Muscle of leg (tissue), 11 donors: ENCODE measurements around the gene HNRNPM. TPM values are rescaled to one million over a fixed set of nuclear protein-coding genes. Genes with fewer than 3 reads are reported as not detected.

Experiments
- DNase-seq: peaks from one replicate; pipeline ENCODE4 v3.0.0; 2013
- H3K27ac ChIP-seq: one replicate; pipeline ENCODE4 v1.5.1; 2013; ENCODE audit warnings: mild to moderate bottlenecking, low read length, control low read depth
- H3K27me3 ChIP-seq: one replicate; pipeline ENCODE4 v1.6.1; 2013; ENCODE audit warnings: low read length; ENCODE audit not compliant: control insufficient read depth, insufficient read depth
- H3K36me3 ChIP-seq: one replicate; pipeline ENCODE4 v1.6.1; 2013; ENCODE audit warnings: low read length; ENCODE audit not compliant: control insufficient read depth, insufficient read depth
- H3K4me1 ChIP-seq: one replicate; pipeline ENCODE4 v1.6.1; 2013; ENCODE audit warnings: low read length; ENCODE audit not compliant: control insufficient read depth, insufficient read depth
- H3K4me3 ChIP-seq: one replicate; pipeline ENCODE4 v1.5.1; 2013; ENCODE audit warnings: low read length, control low read depth
- H3K9me3 ChIP-seq: replicated peaks from 2 replicates; pipeline ENCODE4 v1.6.1; 2013; ENCODE audit warnings: low read depth, low read length; ENCODE audit not compliant: control insufficient read depth
- WGBS: methylation state at CpG from one replicate; pipeline ENCODE4 v1.1.5; 2013; ENCODE audit warnings: missing lambda C conversion rate; ENCODE audit not compliant: insufficient coverage; 5-methylcytosine and 5-hydroxymethylcytosine counted together
- polyA plus RNA-seq, 8 donors: library from polyadenylated mRNA; unstranded; fragments of 120-200 nt; gene quantifications; one replicate each; pipeline versions ENCODE4 v1.2.1 to v1.2.3, GENCODE V29; 2013; ENCODE audit warnings: inconsistent platforms in 1 of 8, low replicate concordance in 1 of 8; ENCODE audit not compliant: insufficient read length in 8 of 8, insufficient read depth in 1 of 8
- total RNA-seq: library from RNA; stranded (reverse); fragments of 120-200 nt; gene quantifications from one replicate; pipeline ENCODE4 v1.2.4, GENCODE V29; 2013

HNRNPM gene
- total and polyA plus RNA-seq, 9 donors: 43.2 to 262 (median 217) TPM

GRCh38 chr19:8515317-8515716 is 70.5 kb downstream of the HNRNPM start:
- H3K4me1 ChIP-seq: peaks cover 15% of the 10 kb centered on the region
- H3K27ac ChIP-seq: no peak overlapping the region
- WGBS: 91% methylated on average over 10 of the region's 11 CpGs
- no peak overlapping the region for H3K4me3 ChIP-seq
- peaks cover 13% of the 10 kb centered on the region for H3K36me3 ChIP-seq
- DNase-seq: no peak
- H3K9me3 ChIP-seq: no peaks in the 10 kb centered on the region
- H3K27me3 ChIP-seq: no peaks in the 10 kb centered on the region

DNA sequence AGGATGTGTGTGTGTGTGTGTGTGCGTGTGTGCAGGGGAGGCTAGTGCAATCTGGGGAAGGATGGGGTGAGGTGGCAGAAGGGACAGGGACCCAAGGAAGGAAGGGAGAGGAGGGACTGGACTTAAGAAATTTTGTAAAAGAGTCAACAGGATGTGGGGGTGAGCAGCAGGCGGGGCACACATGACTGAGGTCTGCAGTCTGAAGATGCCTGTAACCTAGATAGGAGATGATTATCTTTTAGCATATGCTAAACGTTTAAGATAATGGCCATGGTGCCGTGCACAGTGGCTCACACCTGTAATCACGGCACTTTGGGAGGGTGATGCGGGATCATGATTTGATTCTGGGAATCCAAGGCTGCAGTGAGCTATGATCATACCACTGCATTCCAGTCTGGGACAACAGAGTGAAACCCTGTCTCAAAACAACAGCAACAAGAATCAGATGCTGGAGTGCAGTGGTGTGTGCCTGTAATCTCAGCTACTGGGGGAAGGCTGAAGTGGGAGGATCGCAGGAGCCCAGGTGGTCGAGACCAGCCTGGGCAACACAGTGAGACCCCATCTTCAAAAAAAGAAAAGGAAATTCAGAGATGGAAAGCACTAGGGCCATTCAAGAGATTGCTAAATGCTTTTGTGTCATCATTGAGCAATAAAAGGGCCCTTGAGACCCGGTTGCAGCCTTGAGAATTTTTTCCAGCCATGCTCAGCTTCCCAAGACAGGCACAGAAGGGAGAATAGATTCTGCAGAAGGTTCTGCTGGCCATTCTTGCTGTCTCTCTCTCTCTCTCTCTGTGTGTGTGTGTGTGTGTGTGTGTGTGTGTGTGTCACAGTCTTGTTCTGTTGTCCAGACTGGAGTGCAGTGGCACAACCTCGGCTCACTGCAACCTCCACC is 73.0 kb downstream of the HNRNPM start:
- no peaks in the 10 kb centered on the region for H3K9me3 ChIP-seq
- H3K27me3 ChIP-seq: no peaks in the 10 kb centered on the region
- H3K27ac ChIP-seq: peak overlapping the region; percentile 35
- DNase-seq: no peak
- 62% methylated on average over 4 of the region's 10 CpGs for WGBS
- H3K4me1 ChIP-seq: peaks cover 8% of the 10 kb centered on the region
- no peak overlapping the region for H3K4me3 ChIP-seq
- peaks cover under 1% of the 10 kb centered on the region for H3K36me3 ChIP-seq

- 84% methylated on average over 7 of the region's 11 CpGs for WGBS
- Histone ChIP-seq H3K4me1 (peaks cover under 1% of the 10 kb centered on the region), H3K9me3 (no peaks in the 10 kb centered on the region), H3K36me3 (no peaks in the 10 kb centered on the region), H3K27me3 (no peaks in the 10 kb centered on the region), H3K27ac (no peak overlapping the region), H3K4me3 (no peak overlapping the region)
- no peak for DNase-seq
These were observed 73.8 kb downstream of the HNRNPM start for GRCh38 chr19:8518536-8518935.

GRCh38 chr19:8519388-8519787 is 74.6 kb downstream of the HNRNPM start:
- no peak for DNase-seq
- Histone ChIP-seq H3K27me3 (no peaks in the 10 kb centered on the region), H3K36me3 (no peaks in the 10 kb centered on the region), H3K4me1 (no peaks in the 10 kb centered on the region), H3K4me3 (no peak overlapping the region), H3K9me3 (no peaks in the 10 kb centered on the region), H3K27ac (no peak overlapping the region)
- WGBS: no CpG with 5 or more reads among the region's 6 CpGs

- DNase-seq: no peak
- Histone ChIP-seq H3K4me3 (peak overlapping the region; percentile 47), H3K27me3 (no peaks in the 10 kb centered on the region), H3K27ac (peak overlapping the region; percentile 96), H3K4me1 (peaks cover 11% of the 10 kb centered on the region), H3K9me3 (no peaks in the 10 kb centered on the region), H3K36me3 (peaks cover 5% of the 10 kb centered on the region)
- WGBS: 13% methylated on average over 15 of the region's 15 CpGs
These were observed 80.6 kb downstream of the HNRNPM start for GRCh38 chr19:8525401-8525684.

DNA sequence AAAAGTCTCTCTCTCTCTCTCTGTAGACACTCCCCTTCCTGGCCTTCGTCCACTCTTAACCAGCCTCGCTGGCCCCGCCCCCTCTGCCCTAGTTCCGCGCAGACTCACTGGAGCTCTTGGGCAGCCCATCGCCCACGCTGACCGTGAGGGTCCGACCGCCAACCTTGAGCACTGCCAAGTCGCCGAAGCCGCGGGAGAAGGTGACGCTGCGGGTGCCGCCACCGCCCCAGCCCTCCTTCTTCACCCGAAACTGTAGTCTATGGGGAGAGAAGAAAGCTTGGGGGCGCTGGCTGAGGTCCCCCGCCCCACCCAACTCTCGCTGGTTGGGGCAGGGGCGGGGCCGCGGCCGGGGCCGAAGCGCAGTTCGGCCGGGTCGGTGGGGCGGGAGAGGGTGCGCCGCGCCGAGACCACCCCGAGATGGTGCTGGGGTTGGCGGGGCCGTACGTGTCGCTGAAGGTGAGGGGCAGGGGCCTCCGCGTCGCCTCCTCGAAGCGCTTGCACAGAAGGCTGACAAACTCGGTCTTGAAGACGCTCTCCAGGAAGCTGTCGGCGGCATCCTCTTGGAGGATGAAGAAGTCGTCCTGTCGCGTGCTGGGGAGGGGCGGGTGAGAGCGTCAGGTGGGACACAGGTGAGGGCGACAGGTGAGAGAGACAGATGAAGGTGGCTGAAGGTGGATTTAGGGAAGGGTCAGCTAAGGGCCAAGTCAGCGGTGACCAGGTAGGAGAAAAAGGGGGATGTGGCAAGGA is 81.7 kb downstream of the HNRNPM start:
- H3K4me1 ChIP-seq: peaks cover 11% of the 10 kb centered on the region
- H3K36me3 ChIP-seq: peaks cover 5% of the 10 kb centered on the region
- no peaks in the 10 kb centered on the region for H3K27me3 ChIP-seq
- 5% methylated on average over 48 of the region's 57 CpGs for WGBS
- peak overlapping the region; percentile 87 for H3K4me3 ChIP-seq
- DNase-seq: peak; percentile 96
- no peaks in the 10 kb centered on the region for H3K9me3 ChIP-seq
- H3K27ac ChIP-seq: peak overlapping the region; percentile 96

DNA sequence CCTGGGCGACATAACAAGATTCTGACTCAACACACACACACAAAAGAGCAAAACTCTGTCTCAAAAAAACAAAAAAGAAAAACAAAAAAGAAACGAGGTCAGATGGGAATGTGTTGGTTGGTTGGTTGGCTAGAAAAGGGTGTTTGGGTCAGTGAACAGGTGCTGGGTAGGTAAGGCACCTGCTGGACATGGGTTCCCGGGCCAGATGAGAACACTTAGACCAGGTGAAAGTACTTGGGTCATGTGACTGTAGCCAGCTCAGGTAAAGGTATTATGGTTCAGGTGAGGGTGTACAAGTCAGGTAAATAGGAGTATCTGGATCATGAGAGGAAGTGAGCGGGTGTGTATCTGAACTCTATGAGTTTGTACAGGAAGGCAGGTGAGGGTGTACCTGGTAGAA is 83.7 kb downstream of the HNRNPM start:
- Histone ChIP-seq H3K9me3 (no peaks in the 10 kb centered on the region), H3K36me3 (peaks cover 5% of the 10 kb centered on the region), H3K27ac (no peak overlapping the region), H3K4me1 (peaks cover 11% of the 10 kb centered on the region), H3K4me3 (no peak overlapping the region), H3K27me3 (no peaks in the 10 kb centered on the region)
- WGBS: 84% methylated on average over 3 of the region's 4 CpGs
- no peak for DNase-seq

DNA sequence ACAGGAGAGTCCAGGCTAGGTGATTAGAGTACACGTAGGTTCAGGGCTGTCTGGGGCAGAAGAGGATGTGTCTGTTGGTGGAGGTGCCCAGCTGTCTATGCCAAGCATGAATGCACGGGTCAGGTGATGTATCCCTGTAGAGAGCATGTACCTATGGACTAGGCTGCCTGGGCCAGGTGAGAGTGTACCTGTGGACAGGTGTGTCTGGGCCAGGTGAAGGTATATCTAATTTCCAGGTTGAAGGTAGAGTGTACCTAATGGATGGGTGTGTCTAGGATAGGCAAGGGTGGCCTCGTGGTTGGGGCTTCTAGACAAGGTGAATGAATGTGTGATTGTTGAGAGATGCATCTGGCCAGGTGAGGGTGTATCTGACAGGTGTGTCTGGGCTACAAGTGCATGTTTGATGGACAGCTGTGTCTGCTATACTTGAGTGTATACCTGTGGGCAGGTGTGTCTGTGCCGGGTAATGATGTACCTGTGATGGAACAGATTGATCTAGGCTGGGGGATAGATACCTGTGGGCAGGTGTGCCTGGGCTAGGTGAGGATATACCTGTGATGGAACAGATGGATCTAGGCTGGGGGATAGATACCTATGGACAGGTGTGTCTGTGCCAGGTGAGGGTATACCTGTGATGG is 84.7 kb downstream of the HNRNPM start:
- Histone ChIP-seq H3K27ac (no peak overlapping the region), H3K9me3 (no peaks in the 10 kb centered on the region), H3K36me3 (peaks cover 5% of the 10 kb centered on the region), H3K4me3 (no peak overlapping the region), H3K27me3 (no peaks in the 10 kb centered on the region), H3K4me1 (peaks cover 11% of the 10 kb centered on the region)
- 92% methylated on average over 4 of the region's 4 CpGs for WGBS
- no peak for DNase-seq

DNA sequence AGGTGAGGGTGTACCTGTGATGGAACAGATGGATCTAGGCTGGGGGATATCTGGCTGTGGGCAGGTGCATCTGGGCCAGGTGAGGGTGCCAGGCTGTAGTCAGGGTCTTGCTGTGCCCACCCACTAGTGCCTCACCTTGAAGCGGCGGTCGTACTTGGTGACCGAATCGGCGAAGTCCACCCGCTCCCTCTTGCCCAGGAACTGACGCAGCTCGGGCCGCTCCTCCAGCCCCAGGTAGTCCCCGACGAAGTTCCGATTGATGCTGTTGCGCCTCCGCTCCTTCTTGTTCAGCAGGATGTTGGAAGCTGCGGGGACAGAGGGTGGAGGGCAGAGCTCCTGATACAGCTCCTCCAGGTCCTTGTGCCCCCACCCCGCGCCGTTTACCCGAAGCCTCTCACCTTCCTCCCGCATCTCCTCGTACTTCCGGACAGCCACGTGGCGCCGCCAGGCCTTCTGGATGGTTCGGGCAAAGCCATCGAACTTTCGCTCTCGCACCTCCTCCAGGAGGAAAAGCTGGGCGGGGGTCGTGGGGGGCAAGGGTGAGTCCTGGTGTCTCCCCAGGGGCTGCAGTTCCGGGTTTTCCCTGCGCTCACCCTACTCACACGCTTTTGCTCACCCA is 85.4 kb downstream of the HNRNPM start:
- H3K9me3 ChIP-seq: no peaks in the 10 kb centered on the region
- no peaks in the 10 kb centered on the region for H3K27me3 ChIP-seq
- H3K27ac ChIP-seq: no peak overlapping the region
- no peak for DNase-seq
- no peak overlapping the region for H3K4me3 ChIP-seq
- H3K36me3 ChIP-seq: peaks cover 5% of the 10 kb centered on the region
- peaks cover 10% of the 10 kb centered on the region for H3K4me1 ChIP-seq
- WGBS: 90% methylated on average over 31 of the region's 35 CpGs

DNA sequence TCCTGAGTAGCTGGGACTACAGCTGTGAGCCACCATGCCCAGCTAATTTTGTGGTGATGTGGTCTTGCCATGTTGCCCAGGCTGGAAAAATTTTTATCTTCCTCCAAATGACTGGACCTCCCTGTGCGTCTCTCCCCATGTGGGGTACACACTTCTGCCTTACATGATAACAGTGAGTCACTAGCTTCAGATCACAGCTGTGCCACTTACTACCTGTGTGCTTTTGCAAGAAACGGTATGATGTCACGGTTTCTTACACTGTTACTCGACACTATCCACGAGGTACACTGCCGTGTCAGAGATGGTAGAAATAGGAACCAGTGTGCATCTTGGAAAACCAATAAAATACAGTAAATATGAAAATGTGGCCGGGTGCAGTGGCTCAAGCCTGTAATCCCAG is 86.7 kb downstream of the HNRNPM start:
- WGBS: 85% methylated on average over 7 of the region's 7 CpGs
- DNase-seq: no peak
- Histone ChIP-seq H3K4me3 (no peak overlapping the region), H3K9me3 (no peaks in the 10 kb centered on the region), H3K4me1 (peaks cover 8% of the 10 kb centered on the region), H3K27ac (no peak overlapping the region), H3K36me3 (peaks cover 5% of the 10 kb centered on the region), H3K27me3 (no peaks in the 10 kb centered on the region)
